ENCODE measurements around the gene KCNQ2.

DNA sequence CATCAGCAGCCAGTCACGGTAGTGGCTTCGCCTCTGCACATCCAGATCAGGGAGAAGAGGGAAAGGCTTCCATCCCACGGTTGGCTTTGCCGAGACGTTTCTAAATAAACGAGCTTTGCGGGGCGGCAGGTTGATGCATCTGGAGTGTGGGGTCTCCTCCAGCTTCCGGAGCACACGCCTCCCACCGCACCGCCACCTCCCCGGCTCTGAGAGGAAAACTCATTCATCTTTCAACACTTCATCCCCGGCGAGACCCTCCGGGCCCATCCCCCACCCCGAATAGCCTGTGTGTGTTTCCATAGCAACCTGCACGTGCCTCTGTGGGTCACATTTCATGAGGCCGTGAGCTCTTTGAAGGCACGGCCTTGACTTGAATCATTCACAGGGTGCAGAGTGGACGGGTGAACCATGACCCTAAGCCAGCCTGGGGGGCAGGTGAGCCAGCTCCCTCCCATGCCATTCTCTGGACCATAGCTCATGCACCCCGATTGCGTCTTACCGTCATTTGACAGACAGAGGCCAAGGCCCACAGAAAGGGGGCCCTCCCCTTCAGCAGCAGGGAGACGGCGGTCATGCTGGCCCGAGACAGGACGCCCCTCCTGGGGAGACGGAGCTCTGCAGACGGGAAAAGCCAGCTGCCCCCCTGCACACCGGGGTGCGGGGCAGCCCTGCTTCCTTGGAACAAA is 95.1 kb downstream of the KCNQ2 start:
- TF ChIP-seq SRF (IDR thresholded peaks at IDR 0.05; ENCODE audit: low read depth in 2 of 2, low read length in 2 of 2), result no peak
- TF ChIP-seq, protein P1, sequence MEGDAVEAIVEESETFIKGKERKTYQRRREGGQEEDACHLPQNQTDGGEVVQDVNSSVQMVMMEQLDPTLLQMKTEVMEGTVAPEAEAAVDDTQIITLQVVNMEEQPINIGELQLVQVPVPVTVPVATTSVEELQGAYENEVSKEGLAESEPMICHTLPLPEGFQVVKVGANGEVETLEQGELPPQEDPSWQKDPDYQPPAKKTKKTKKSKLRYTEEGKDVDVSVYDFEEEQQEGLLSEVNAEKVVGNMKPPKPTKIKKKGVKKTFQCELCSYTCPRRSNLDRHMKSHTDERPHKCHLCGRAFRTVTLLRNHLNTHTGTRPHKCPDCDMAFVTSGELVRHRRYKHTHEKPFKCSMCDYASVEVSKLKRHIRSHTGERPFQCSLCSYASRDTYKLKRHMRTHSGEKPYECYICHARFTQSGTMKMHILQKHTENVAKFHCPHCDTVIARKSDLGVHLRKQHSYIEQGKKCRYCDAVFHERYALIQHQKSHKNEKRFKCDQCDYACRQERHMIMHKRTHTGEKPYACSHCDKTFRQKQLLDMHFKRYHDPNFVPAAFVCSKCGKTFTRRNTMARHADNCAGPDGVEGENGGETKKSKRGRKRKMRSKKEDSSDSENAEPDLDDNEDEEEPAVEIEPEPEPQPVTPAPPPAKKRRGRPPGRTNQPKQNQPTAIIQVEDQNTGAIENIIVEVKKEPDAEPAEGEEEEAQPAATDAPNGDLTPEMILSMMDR (IDR thresholded peaks at IDR 0.05 in 2 of 3, conservative IDR thresholded peaks at IDR 0.05 in 1 of 3; ENCODE audit: control insufficient read depth in 2 of 3, extremely low read depth in 1 of 3, insufficient read depth in 1 of 3, low read depth in 3 of 3, low read length in 3 of 3), result no peak
- TF ChIP-seq RAD21 (IDR thresholded peaks at IDR 0.05; ENCODE audit: insufficient read depth, low read depth, low read length), result no peak
- no peak for TF ChIP-seq TCF7 (IDR thresholded peaks at IDR 0.05; ENCODE audit: borderline replicate concordance)
- no peak for TF ChIP-seq CBX5 (IDR thresholded peaks at IDR 0.05; ENCODE audit: low read depth)
- TF ChIP-seq, protein P2, sequence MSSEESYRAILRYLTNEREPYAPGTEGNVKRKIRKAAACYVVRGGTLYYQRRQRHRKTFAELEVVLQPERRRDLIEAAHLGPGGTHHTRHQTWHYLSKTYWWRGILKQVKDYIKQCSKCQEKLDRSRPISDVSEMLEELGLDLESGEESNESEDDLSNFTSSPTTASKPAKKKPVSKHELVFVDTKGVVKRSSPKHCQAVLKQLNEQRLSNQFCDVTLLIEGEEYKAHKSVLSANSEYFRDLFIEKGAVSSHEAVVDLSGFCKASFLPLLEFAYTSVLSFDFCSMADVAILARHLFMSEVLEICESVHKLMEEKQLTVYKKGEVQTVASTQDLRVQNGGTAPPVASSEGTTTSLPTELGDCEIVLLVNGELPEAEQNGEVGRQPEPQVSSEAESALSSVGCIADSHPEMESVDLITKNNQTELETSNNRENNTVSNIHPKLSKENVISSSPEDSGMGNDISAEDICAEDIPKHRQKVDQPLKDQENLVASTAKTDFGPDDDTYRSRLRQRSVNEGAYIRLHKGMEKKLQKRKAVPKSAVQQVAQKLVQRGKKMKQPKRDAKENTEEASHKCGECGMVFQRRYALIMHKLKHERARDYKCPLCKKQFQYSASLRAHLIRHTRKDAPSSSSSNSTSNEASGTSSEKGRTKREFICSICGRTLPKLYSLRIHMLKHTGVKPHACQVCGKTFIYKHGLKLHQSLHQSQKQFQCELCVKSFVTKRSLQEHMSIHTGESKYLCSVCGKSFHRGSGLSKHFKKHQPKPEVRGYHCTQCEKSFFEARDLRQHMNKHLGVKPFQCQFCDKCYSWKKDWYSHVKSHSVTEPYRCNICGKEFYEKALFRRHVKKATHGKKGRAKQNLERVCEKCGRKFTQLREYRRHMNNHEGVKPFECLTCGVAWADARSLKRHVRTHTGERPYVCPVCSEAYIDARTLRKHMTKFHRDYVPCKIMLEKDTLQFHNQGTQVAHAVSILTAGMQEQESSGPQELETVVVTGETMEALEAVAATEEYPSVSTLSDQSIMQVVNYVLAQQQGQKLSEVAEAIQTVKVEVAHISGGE (CRISPR knock-in tag; IDR thresholded peaks at IDR 0.05), result no peak
- peak in 1 of 2 experiments; percentile 70; a peak in 2 of 4 replicates for TF ChIP-seq BHLHE40 (IDR thresholded peaks at IDR 0.05; ENCODE audit: borderline replicate concordance in 1 of 2, low read depth in 2 of 2, low read length in 1 of 2)
- no peak for TF ChIP-seq YBX1 (IDR thresholded peaks at IDR 0.05)
- no peak for TF ChIP-seq EP300 (IDR thresholded peaks at IDR 0.05; ENCODE audit: borderline replicate concordance in 1 of 2, control insufficient read depth in 1 of 2, low read depth in 2 of 2, low read length in 2 of 2)
